Measurements from ENCODE around the gene TRPM2. TPM values are rescaled to one million over a fixed set of nuclear protein-coding genes. Genes with fewer than 3 reads are reported as not detected.
"Not testable (repeated sequence)": the region's sequence is repeated elsewhere in the genome, so short reads cannot be mapped to it uniquely, and the experiment has no call there.

Gene TRPM2
- total RNA-seq, 1 donor from 2014 or later: 2.7 TPM

- no peak for ATAC-seq
- intact Hi-C loops (cut with DNase I): no loop called here
- peak; percentile 55 for DNase-seq (ENCODE audit: missing footprints)
Observed at GRCh38 chr21:44349847-44350772, 3.3 kb upstream of the TRPM2 start.

- intact Hi-C loops (cut with DNase I): no loop called here
- DNase-seq (ENCODE audit: missing footprints) (peak; percentile 68), ATAC-seq (no peak)
Observed at GRCh38 chr21:44350773-44351481, 2.5 kb upstream of the TRPM2 start.

- DNase-seq (ENCODE audit: missing footprints) (peak; percentile 42), ATAC-seq (no peak)
- intact Hi-C loops (cut with DNase I): no loop called here
Observed at GRCh38 chr21:44351535-44352252, 1.7 kb upstream of the TRPM2 start.

- intact Hi-C loops (cut with DNase I): no loop called here
Observed at GRCh38 chr21:44352253-44352860, 1.1 kb upstream of the TRPM2 start.

GRCh38 chr21:44354001-44354405 lies 582 bp downstream of the TRPM2 start:
- ATAC-seq: peak; percentile 29
- intact Hi-C loops (cut with DNase I): no loop called here
- peak; percentile 63 for DNase-seq (ENCODE audit: missing footprints)

More at GRCh38 chr21:44352253-44352860, 1.1 kb upstream of the TRPM2 start:
- DNase-seq (ENCODE audit: missing footprints) (no peak), ATAC-seq (no peak)

- intact Hi-C loops (cut with DNase I): no loop called here
- peak; percentile 57 for DNase-seq (ENCODE audit: missing footprints)
- no peak for ATAC-seq
Observed at GRCh38 chr21:44354775-44355771, 1.7 kb downstream of the TRPM2 start.

DNA sequence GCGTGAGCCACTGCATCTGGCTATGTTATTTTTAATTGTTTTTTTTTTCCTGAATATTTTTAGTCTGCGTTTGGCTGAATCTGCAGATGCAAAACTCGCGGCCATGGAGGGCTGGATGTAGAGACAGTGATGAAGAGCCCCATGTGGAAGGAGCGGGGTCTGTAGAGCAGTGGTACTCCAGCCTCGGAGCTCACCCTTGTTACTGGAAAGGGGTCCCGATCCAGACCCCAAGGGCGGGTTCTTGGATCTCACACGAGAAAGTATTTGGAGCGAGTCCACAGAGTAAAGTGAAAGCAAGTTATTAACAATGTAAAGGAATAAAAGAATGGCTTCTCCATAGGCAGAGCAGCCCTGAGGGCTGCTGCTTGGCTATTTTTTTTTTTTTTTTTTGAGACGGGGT lies 2.7 kb downstream of the TRPM2 start:
- intact Hi-C loops (cut with DNase I): no loop called here
- DNase-seq (ENCODE audit: missing footprints): no peak

DNA sequence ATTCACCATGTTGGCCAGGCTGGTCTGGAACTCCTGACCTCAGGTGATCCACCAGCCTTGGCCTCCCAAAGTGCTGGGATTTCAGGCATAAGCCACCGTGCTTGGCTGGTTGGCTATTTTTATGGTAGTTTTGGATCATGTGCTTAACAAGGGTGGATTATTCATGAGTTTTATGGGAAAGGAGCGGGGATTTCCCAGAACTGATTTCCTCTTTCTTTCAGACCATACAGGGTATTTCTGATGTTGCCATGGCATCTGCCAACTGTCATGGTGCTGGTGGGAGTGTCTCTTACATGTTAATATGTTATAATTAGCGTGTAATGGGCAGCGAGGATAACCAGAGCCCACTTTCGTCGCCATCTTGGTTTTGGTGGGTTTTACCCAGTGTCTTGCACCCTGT lies 3.2 kb downstream of the TRPM2 start:
- intact Hi-C loops (cut with DNase I): no loop called here
- DNase-seq (ENCODE audit: missing footprints) (no peak), ATAC-seq (no peak)

More for the DNA sequence above, 2.7 kb downstream of the TRPM2 start:
- ATAC-seq: no peak

GRCh38 chr21:44357064-44357837 lies 3.8 kb downstream of the TRPM2 start:
- no peak for ATAC-seq
- peak; percentile 25 for DNase-seq (ENCODE audit: missing footprints)
- intact Hi-C loops (cut with DNase I): no loop called here

DNA sequence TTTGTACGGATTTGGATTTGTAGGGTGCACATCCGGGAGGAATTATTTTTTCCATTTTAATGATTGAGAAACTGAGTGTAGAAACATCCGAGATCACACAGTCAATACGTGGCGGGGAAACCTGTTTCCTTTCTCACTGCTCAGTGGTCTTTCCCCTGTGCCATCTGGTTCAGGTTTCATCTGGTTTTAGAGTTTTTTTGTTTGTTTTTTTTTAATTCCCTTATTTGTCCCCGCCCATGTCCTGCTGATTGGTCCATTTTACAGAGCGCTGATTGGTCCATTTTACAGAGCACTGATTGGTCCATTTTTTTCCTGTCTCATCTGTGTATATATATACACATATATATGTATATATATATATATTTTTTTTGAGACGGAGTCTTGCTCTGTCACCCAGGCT lies 6.0 kb downstream of the TRPM2 start:
- intact Hi-C loops (cut with DNase I): no loop called here
- ATAC-seq (no peak), DNase-seq (ENCODE audit: missing footprints) (no peak)

- DNase-seq (ENCODE audit: missing footprints): peak; percentile 46
- intact Hi-C loops (cut with DNase I): no loop called here
- no peak for ATAC-seq
Observed at GRCh38 chr21:44360159-44360558, 6.7 kb downstream of the TRPM2 start.

DNA sequence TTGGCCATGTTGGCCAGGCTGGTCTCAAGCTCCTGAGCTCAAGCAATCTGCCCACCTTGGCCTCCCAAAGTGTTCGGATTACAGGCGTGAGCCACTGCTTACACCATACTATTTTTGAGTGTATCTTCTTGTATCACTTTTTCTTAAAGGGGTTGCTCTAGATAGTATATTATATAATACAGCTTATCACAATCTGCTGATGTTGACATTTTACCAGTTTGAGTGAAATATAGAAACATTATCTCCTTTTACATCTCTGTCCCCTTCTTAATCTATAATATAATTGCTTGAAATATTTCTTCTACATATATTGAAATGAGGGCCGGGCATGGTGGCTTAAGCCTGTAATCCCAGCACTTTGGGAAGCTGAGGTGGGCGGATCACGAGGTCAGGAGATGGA lies 8.5 kb downstream of the TRPM2 start:
- DNase-seq (ENCODE audit: missing footprints); ATAC-seq; intact Hi-C loops (cut with DNase I): not testable (repeated sequence)

- DNase-seq (ENCODE audit: missing footprints) (no peak), ATAC-seq (no peak)
- intact Hi-C loops (cut with DNase I): no loop called here
Observed at GRCh38 chr21:44363278-44363677, 9.9 kb downstream of the TRPM2 start.

- ATAC-seq (peak; percentile 28), DNase-seq (ENCODE audit: missing footprints) (no peak)
- intact Hi-C loops (cut with DNase I): no loop called here
Observed at GRCh38 chr21:44364151-44365053, 11.0 kb downstream of the TRPM2 start.

DNA sequence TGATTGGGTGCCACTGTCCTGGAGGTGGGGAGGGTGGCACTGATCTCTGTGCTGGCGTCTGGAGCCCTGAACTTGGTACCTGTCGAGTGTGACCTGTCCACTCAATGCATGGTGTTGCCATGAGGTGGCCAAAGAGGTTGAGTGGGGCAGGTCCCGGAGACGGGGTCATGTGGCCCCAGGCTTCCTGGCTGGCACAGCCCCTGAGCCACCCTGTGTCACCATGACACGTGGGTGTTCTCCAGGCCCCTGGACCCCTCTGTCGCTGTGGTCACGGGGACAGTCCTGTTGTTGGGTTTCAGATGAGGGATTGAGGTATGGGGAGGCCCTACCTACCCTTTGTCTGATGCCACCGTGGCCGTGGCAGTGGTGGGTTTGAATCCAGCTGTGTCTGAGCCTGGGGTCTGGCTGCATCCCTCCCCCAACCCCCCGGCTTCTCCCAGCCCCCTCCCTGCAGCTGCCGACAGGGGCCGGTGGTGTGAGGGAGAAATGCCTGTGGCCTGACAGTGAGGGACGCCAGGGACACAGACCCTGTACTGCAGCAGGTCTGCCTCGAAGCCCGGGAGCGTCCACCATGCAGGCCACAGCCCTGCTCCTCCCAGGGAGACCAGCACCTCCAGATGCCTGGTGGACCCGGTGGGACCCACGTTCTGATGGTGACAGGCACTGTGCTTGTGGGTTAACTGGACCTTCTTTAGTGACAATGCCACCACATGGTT lies 12.0 kb downstream of the TRPM2 start:
- no peak for ATAC-seq
- peak; percentile 41 for DNase-seq (ENCODE audit: missing footprints)
- intact Hi-C loops (cut with DNase I): no loop called here

Data from Right ventricle myocardium inferior (tissue), 1 donor.